ENCODE results near the gene NUP155. TPM values are rescaled to one million over a fixed set of nuclear protein-coding genes. Genes with fewer than 3 reads are reported as not detected.
"Not testable (repeated sequence)": the region's sequence is repeated elsewhere in the genome, so short reads cannot be mapped to it uniquely, and the experiment has no call there.

NUP155 gene
- total RNA-seq, 1 donor from 2014 or later, result 11.1 TPM

DNA sequence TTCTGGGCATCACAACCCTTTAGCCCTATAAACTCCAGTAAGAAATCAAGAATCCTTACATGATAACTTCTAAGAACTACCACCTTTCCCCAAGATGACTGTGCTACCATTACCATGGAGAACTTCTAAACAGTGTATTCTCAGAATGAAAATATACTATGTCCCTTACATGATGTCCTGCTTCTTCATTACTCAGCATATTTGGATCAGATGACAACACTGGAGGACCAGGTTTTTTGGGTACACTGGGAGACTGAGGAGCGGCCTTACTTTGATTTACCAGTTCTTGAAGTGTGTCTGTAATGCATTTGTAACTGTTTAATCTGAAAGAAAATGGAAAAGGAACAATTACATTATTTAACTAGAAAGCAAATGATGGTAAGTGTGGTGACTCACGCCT is 66.0 kb downstream of the NUP155 start:
- intact Hi-C loops (cut with micrococcal nuclease), result no loop called here
- ATAC-seq, result no peak
- no peak for DNase-seq

DNA sequence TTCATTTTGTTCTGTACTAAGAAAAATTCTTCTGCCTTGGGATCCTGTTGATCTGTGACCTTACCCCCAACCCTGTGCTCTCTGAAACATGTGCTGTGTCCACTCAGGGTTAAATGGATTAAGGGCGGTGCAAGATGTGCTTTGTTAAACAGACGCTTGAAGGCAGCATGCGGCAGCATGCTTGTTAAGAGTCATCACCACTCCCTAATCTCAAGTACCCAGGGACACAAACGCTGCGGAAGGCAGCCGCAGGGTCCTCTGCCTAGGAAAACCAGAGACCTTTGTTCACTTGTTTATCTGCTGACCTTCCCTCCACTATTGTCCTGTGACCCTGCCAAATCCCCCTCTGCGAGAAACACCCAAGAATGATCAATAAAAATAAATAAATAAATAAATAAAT is 74.6 kb downstream of the NUP155 start:
- ATAC-seq; DNase-seq; intact Hi-C loops (cut with micrococcal nuclease): not testable (repeated sequence)

DNA sequence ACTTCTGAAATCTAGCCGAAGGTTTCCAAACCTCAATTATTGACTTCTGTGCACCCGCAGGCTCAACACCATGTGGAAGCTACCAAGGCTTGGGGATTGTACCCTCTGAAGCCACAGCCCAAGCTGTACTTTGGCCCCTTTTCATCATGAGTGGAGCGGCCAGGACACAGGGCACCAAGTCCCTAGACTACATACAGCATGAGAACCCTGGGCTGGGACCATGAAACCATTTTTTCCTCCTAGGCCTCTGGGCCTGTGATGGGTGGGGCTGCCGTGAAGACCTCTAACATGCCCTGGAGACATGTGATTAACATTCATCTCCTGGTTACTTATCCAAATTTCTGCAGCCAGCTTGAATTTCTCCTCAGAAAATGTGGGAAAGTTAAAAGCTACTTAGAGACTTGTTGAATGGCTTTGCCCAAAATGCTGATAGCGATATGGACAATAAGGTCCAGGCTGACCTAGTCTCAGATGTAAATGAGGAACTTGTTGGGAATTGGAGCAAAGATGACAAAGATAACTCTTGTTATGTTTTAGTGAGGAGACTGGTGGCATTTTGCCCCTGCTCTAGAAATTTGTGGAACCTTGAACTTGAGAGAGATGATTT is 87.6 kb downstream of the NUP155 start:
- ATAC-seq, result no peak
- DNase-seq, result no peak
- intact Hi-C loops (cut with micrococcal nuclease), result no loop called here

DNA sequence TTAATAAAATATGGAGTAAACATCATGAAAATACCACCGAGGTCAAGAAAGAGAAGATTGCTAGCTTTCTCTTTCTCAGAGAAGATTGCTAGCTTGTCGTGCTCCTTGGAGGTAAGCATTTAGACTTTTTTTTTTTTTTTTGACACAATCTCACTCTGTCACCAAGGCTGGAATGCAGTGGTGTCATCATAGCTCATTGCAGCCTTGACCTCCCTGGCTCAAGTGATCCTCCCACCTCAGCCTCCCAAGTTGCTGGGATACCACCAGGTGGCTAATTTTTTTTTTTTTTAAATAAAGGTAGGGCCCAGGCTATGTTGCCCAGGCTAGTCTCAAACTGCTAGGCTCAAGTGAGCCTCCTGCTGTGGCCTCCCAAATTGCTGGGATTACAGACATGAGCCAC is 95.4 kb downstream of the NUP155 start:
- intact Hi-C loops (cut with micrococcal nuclease), result no loop called here
- ATAC-seq, result no peak
- no peak for DNase-seq

DNA sequence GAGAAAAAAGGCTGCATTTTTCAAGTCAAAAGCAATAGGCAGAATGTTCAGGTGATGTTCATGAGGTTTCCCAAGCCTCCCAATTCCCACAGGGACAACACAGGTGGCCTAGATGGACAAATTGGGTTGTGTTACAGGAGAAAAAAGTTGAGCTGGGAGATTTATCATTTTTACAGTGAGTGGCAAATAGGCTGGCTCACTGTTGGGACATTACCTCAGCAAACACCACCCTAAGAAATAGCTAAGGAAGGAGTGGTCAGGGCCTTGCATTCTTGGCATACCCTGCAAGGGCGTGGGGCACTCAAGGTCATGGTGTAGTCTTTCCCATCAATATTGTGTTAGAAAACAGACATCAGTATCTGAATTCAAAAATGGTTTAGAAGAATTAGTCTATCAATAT is 98.4 kb downstream of the NUP155 start:
- intact Hi-C loops (cut with micrococcal nuclease), result no loop called here
- no peak for ATAC-seq
- no peak for DNase-seq

DNA sequence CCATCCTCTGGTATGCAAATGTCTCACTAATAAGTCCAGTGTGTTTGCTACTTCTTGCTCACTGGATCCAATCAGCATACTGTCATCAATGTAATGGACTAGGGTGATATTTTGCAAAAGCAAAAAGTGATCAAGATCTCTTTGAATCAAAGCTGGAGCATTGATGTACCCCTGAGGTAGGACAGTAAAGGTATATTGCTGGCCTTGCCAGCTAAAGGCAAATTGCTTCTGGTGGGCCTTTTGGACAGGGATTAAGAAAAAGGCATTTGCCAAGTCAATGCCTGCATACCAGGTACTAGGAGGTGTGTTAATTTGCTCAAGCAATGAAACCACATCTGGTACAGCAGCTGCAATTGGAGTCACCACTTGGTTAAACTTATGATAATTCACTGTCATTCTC is 102.8 kb downstream of the NUP155 start:
- ATAC-seq, result not testable (repeated sequence)

DNA sequence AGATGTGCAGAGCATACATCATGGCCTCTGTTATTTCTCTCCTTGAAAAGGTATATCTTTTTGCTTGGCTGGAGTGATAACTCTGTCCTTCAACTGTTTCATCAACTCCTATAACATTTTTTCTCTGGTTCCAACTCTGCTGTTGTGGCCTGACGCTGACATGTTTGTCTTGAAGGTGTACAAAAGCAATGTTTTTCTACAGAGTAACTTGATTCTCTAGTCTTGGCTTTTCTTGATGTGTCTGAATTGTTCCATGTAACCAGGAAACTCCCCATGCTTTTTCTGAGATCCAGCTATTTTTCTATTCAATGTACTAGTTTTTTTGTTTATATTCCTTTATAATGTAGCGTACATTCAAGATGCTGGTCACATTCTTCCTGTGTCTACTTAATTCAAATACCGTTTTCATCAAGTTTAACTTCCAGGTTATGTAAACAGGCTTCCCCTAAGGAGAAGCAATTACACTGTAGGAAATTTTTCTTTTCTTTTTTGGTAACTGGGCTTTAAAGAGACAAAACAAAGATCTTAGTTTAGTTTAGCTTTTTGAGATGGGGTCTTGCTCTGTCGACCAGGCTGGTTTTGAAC is 115.0 kb downstream of the NUP155 start:
- ATAC-seq (no peak), DNase-seq (no peak)
- intact Hi-C loops (cut with micrococcal nuclease), result no loop called here

More for the DNA sequence above, 102.8 kb downstream of the NUP155 start:
- DNase-seq; intact Hi-C loops (cut with micrococcal nuclease): not testable (repeated sequence)

DNA sequence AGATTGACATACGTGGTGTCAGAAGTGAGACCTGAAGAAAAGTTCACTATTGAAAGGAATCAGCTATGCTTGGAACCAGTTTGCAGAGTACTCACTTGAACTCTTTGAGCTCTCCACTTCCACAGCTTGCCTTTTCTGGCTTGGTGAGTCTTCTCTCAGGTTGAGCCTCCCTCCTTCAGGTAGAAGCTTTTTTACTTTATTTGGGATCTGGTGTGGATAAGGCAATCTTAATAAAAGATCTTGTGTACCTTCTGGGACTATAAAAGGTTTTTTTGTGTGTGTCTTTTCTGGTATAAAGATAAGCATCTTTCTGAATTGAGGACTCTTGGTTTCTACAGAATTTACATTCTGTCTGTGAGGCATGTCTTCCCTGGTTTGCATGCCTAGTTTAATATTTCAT is 116.3 kb downstream of the NUP155 start:
- intact Hi-C loops (cut with micrococcal nuclease), result no loop called here
- ATAC-seq, result no peak
- DNase-seq, result no peak

DNA sequence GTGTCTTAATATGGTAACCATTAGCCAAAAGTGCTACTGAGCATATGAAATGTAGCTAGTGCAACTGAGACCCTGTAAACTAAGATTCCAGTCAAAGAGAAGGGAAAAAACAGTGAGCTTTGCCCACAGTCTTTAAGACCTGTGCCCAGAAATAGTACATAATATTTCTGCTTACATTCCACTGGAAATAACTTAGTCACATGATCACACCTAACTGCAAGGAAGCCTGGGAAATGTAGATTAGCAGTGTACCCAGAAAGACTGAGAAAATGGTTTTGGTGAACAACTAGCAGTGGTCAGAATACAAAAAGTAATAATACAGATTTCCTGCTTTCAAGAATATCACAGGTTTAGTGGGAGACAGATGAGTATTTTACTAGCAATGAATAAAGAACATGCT is 119.2 kb downstream of the NUP155 start:
- DNase-seq (no peak), ATAC-seq (no peak)
- intact Hi-C loops (cut with micrococcal nuclease), result no loop called here

DNA sequence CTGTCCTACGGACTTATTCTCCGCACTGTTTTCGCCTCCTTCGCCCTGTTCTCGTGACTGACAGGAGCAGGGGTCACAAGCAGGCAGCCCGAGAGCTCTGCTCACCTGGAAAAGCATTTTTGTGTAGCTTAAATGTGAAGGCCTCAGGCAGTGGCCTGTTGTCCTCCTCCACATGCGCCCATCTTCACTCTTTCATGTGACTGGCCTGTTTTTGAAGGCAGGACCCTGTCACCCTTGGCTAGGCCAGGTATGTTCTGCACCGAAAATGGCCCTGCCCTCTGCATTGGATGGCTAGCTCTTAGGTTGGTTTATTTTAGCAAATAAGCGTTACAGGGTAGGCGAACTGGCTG is 121.1 kb downstream of the NUP155 start:
- peak; percentile 1 for ATAC-seq
- intact Hi-C loops (cut with micrococcal nuclease), result no loop called here
- DNase-seq, result no peak

DNA sequence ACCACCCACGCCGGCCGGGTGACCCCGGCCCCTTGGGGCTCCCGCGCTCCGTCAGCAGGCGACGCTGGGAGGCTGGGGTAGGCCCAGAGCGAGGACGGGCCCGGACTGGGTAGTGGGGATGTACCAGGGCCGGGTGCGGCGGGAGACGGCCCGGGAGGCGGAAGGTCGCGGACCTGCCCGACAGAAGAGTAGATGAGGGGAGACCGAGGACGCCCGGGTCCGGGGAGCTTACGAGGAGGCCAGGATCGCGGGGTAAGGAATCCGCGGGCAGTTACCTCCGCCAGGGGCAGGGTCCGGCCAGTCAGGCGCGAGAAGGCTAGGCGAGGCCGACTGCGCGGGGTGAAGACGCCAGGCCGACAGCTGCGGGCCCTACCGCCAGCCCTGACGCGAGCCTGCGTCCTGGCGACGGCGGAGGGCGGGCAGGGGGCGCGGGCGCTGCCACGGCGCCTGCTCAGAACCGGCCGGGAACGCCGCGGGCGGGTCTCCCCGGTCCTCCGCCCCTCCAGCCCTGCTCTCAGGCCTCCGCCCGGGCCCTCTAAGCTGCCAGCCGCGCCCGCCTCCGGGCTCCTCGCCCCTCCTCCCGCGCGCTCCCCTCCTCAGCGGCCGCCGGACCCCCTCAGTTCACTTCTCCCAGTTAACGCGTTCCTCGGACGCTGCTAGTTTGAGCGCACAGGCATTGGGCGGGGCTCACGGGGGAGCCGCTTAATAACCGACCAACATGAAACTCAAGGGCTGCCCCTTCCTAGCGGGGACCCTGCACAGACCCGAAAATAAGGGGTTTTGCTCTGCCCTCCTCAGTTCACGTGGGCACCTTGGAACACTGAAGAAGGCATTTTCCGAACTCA is 121.7 kb downstream of the NUP155 start, which contains the start of gene CPLANE1:
Gene CPLANE1, minus strand, starts transcription at position 407 of the 845 bp plus-strand sequence. CDS start 1,678 bp downstream, outside the sequence.
- intact Hi-C loops (cut with micrococcal nuclease), result no loop called here
- peak; percentile 99 for ATAC-seq
- DNase-seq, result peak; percentile 92

DNA sequence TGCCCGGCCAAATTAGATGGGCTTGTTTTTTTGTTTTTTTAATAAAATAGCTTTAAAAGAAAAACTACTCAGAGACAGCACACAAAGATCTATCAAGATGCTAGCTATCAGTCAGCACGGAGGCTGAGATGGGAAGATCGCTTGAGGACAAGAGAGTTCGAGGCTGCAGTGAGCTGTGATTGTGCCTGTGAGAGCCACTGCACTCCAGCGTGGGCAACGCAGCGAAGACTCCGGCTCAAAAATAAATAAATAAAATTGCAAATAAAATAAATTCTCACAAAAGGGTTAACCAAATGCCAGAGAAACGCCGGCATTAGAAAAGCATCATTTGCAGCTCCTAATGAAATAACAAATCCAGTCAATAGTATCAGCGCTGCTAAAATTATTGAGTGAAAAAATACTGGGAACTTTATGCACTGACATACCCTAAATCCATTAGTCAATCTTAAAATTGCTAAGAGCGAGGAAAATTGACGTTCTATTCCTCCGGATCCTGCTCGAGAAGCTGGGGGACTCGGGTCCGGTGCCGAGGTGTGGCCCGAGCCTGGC is 122.4 kb downstream of the NUP155 start:
- ATAC-seq, result no peak
- DNase-seq, result no peak
- intact Hi-C loops (cut with micrococcal nuclease), result no loop called here

DNA sequence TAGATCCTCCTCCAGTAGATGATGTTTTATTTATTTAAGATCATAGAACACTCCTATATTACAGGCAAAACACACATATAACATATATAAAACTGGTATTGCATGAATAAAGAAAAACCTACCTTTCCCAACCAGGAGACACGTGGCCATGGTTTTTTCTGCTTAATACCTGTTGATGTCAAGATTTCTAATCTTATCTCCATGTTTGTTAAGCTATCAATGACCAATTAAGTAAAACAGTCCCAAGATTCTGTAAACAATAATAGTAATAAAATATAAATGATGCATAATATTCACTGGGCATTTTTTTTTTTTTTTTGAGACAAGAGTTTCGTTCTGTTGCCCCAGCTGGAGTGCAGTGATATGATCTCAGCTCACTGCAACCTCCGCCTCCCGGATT is 123.4 kb downstream of the NUP155 start:
- intact Hi-C loops (cut with micrococcal nuclease), result no loop called here
- no peak for ATAC-seq
- DNase-seq, result no peak

DNA sequence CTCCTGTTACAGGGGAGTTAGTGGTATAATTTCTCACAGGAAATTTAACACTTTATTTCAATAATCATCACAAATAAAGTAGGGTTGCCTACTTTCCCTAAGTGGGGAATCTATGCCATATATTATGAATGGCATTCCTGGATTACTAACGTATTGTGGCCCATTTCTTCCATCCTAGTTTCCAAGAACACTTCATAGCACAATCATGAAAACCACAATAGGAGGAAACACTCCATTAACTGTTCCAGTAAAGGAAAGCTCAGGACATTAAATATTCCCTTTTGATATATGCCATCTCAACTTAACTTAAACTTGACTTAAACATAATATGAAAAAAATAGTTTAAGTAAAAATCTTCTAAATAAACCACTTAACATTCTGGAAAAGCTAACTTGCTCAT is 123.9 kb downstream of the NUP155 start:
- no peak for DNase-seq
- intact Hi-C loops (cut with micrococcal nuclease), result no loop called here
- ATAC-seq, result no peak

Other genes with a start within 250 kb of the NUP155 start
- gene CPLANE1, start 121.7 kb downstream of the NUP155 start, total RNA-seq, result 10.3 TPM
- gene WDR70, start 8.2 kb upstream of the NUP155 start, total RNA-seq, result 21.5 TPM

Data from left ventricle myocardium superior (tissue), 1 donor.